Subcutaneous preadipocyte (primary cell): ENCODE measurements around the gene SSX4. TPM values are rescaled to one million over a fixed set of nuclear protein-coding genes. Genes with fewer than 3 reads are reported as not detected.

Experiments
- small RNA-seq: library from RNA; depleted of rRNA; stranded (forward); fragments of <200 nt; gene quantifications from one replicate; pipeline ENCODE3, GENCODE V24; 2012
- total RNA-seq: library from RNA; depleted of rRNA; stranded (reverse); fragments of >200 nt; gene quantifications from 2 replicates; pipeline ENCODE4 v1.2.3, GENCODE V29; 2012

The SSX4 gene
- not detected in 2 replicates for total RNA-seq

DNA sequence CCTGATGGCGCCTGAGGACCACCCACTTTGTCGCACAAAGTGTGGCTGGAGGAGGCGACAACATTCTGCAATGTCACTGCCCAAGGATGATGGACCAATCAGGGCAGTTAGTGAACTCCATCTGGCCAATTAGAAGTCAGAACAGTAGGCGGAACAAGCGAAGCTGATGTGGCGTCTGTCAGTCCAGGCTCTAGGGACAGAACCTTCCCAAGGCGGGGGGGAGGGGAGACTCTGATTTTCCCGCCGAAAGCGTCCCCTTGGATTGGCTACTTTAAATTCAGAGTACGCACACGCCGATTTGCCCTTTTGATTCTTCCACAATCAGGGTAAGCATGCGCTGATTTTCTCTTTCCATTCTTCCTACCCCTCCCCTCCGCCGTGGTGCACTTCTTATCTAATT, at the start of gene SSX4:
SSX4 (plus strand) TSS at position 301 of the 400 bp plus-strand sequence. CDS start 515 bp downstream, outside the sequence.

GRCh38 chrX:48356315-48357094, 26.8 kb upstream of the SSX4 start, which contains the start of gene SSX3:
Gene SSX3 (minus strand): TSS chrX:48356703. CDS start chrX:48355249, 1,454 bp downstream.

GRCh38 chrX:48411860-48412259, 28.5 kb downstream of the SSX4 start, which contains the start of gene SSX4B:
Gene SSX4B (minus strand): TSS chrX:48411960. CDS start chrX:48411372, 588 bp downstream.

Small RNA genes lying within 50 kb of the gene (small RNA-seq; reads per million reads assigned to genes)
- gene AL606490.4 (not detected), gene AL606490.7 (not detected), gene AL606490.9 (not detected)

Other genes with a start within 250 kb of the SSX4 start
- gene SSX5, start 186.7 kb upstream of the SSX4 start, total RNA-seq, result not detected in 2 replicates
- not detected in 2 replicates for gene SSX1, start 128.1 kb upstream of the SSX4 start, total RNA-seq
- not detected in 2 replicates for gene SSX3, start 26.8 kb upstream of the SSX4 start, total RNA-seq
- not detected in 2 replicates for gene SSX4B, start 28.4 kb downstream of the SSX4 start, total RNA-seq
- gene SLC38A5, start 86.7 kb downstream of the SSX4 start, total RNA-seq, result 111 and 131 TPM in 2 replicates
- 65.4 and 89.9 TPM in 2 replicates for gene FTSJ1, start 92.7 kb downstream of the SSX4 start, total RNA-seq
- 14.3 and 16.8 TPM in 2 replicates for gene PORCN, start 125.5 kb downstream of the SSX4 start, total RNA-seq
- gene EBP, start 138.3 kb downstream of the SSX4 start, total RNA-seq, result 168 and 261 TPM in 2 replicates
- gene TBC1D25, start 156.2 kb downstream of the SSX4 start, total RNA-seq, result 4.8 and 6.6 TPM in 2 replicates
- 322 and 356 TPM in 2 replicates for gene RBM3, start 190.9 kb downstream of the SSX4 start, total RNA-seq
- 83.7 and 99.9 TPM in 2 replicates for gene WDR13, start 214.0 kb downstream of the SSX4 start, total RNA-seq